Neuron (in vitro differentiated cells): ENCODE measurements around the gene FTCD.
A peak's percentile ranks its signal among the peaks of the same experiment; 100 is the strongest.
"Not testable (repeated sequence)": the region's sequence is repeated elsewhere in the genome, so short reads cannot be mapped to it uniquely, and the experiment has no call there.

Experiments used
- H2AFZ ChIP-seq: one replicate; pipeline ENCODE4 v1.6.1; 2013; ENCODE audit warnings: low read depth, mild to moderate bottlenecking, inconsistent platforms, low read length, moderate library complexity
- H3K27me3 ChIP-seq: one replicate; pipeline ENCODE4 v1.6.1; 2013; ENCODE audit warnings: low read length; ENCODE audit not compliant: insufficient read depth
- H3K36me3 ChIP-seq: one replicate; pipeline ENCODE4 v1.6.1; 2013; ENCODE audit warnings: low read length; ENCODE audit not compliant: insufficient read depth
- H3K4me1 ChIP-seq: one replicate; pipeline ENCODE4 v1.6.1; 2013; ENCODE audit warnings: low read length; ENCODE audit not compliant: insufficient read depth
- H3K4me3 ChIP-seq: 2 replicates; pipeline ENCODE4 v1.5.1; 2013; ENCODE audit warnings: mild to moderate bottlenecking, low read length, moderate library complexity
- H3K9me3 ChIP-seq: one replicate; pipeline ENCODE4 v1.6.1; 2013; ENCODE audit warnings: low read length

Gene FTCD

DNA sequence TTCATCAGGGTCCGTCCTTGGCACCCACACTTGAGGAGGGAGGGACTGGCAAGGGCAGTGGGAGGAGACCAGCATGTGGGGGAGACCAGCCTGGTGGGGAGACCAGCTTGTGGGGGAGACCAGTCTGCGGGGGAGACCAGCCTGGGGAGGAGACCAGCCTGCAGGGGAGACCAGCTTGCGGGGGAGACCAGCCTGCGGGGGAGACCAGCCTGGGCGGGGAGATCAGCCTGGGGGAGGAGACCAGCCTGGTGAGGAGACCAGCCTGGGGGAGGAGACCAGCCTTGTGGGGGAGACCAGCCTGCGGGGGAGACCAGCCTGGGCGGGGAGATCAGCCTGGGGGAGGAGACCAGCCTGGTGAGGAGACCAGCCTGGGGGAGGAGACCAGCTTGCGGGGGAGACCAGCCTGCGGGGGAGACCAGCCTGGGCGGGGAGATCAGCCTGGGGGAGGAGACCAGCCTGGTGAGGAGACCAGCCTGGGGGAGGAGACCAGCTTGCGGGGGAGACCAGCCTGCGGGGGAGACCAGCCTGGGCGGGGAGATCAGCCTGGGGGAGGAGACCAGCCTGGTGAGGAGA, 28.0 kb upstream of the FTCD start:
- H3K36me3 ChIP-seq, H3K9me3 ChIP-seq, H2AFZ ChIP-seq, H3K27me3 ChIP-seq: not testable (repeated sequence)
- Histone ChIP-seq H3K4me3 (peak overlapping the region; percentile 65), H3K4me1 (peaks cover 12% of the 10 kb centered on the region)

DNA sequence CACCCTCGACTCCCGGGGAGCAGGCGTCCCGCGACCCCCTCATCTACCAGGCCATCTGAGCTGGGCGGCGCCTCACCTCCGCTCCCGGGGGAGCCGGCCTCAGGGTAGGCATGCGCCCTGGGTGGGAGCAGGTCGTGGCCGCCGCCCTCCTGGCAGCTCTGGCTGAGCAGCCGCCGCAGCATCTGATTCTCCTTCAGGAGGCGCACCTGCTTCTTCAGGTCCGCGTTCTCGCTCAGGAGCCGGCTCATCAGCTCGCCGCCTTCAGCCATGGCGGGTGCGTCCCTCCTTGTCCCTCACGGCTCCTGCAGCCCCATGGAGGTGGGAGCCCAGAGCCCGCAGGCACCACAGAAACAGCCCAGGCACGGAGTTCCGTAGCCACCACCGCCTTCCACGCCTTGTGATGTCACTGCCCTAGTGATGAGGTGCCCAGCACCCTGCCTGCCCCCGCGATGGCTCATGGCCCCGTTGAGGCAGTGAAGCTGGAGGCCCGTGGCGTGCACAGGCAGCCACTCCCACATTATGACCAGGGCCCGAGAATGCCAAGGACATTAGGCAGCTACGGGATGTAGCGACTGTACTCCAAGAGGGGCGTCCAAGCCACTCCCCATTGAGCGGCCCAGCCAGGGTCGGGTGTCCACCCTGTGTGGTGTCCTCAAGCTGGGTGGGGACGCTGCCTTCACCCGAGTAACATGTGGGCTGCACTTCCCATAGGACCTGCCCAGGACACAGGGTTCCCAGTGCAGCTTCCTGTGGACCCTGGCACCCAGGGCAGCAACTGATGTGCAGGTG, 27.4 kb upstream of the FTCD start:
- H3K4me3 ChIP-seq: no peak overlapping the region
- H3K36me3 ChIP-seq: no peaks in the 10 kb centered on the region
- H3K9me3 ChIP-seq: peaks cover 2% of the 10 kb centered on the region
- no peak overlapping the region for H2AFZ ChIP-seq
- no peaks in the 10 kb centered on the region for H3K27me3 ChIP-seq
- H3K4me1 ChIP-seq: peaks cover 5% of the 10 kb centered on the region

DNA sequence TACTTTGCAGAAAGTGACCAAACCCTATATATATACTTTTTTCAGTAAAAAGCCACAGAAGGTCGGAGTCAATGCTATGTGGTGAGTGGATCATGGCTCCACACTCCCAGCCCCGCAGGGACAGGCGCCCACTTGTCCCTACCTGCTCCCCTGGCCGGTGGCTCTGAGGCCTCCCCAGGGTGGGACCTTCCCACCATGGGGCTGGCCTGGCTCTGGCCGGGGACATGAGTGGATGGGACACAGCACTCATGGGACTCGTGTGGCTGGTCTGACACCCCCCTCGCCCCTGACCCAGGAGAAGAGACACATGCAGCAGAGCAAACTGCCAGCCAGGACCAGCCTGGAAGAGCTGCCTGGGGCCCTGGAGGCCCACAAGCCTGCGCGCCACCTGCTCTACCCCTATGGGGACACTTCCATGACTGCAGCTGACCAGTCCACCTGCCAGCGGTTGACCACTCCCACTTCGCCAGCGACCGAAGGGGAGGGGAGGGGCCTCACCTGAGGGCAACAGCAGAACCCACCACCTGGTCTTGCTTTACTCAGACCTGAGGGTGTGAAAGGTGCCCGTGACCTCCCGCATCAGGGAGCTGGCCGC, 26.7 kb upstream of the FTCD start:
- Histone ChIP-seq H3K4me3 (no peak overlapping the region), H3K4me1 (no peaks in the 10 kb centered on the region), H3K36me3 (no peaks in the 10 kb centered on the region), H3K27me3 (no peaks in the 10 kb centered on the region), H3K9me3 (peaks cover 2% of the 10 kb centered on the region), H2AFZ (no peak overlapping the region)

DNA sequence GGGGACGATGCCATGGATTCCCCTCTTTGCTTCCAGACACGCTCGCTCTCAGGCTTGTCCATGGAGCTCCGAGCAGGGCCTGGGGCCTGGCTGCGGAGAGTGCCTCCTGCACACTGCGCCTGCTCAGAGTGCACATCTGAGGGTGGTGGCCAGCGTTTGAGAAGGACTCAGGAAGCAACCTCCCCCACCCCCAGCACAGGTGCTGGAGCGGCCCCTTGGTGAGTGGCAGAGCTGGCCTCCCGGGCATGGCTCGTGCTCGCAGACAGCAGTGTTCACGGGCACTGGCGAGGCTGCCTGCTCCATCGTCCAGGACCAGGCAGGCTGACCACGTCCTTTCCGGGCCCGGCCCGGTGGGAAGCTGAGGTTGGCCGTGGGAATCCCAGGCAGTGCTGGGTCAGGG, 26.1 kb upstream of the FTCD start:
- Histone ChIP-seq H3K27me3 (no peaks in the 10 kb centered on the region), H3K4me1 (no peaks in the 10 kb centered on the region), H3K9me3 (peaks cover 2% of the 10 kb centered on the region), H2AFZ (no peak overlapping the region), H3K4me3 (no peak overlapping the region), H3K36me3 (no peaks in the 10 kb centered on the region)

DNA sequence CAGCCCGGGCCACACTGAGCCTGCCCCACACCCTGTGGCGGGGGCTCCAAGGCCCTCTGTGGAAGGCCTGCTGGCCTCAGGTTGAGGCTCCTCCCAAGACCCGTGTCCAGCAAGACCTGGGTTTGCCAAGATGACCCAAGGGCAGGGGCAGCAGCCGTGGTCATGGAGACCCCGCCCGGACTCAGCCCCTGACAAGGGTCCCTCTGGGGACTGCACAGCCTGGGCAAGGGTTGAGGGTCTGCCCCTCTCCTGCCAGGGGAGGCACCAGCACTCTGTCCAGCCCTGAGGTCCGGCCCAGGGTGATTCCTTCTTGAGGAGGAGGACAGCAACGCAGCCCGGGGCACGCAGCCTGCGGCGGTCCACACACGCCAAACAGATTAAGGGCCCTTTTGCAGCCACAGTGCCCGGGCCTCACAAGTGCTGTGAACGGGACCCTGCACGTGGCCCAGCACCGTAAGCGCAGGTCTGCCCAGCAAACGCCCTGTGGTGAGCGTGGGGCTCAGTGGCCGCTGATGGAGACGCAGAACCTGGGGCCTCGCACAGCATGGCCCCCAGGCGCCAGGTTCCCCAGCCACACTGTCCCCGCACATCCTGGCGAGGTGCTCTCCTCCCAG, 25.5 kb upstream of the FTCD start:
- Histone ChIP-seq H3K36me3 (no peaks in the 10 kb centered on the region), H3K4me3 (no peak overlapping the region), H3K9me3 (peaks cover 2% of the 10 kb centered on the region), H2AFZ (no peak overlapping the region), H3K27me3 (no peaks in the 10 kb centered on the region), H3K4me1 (no peaks in the 10 kb centered on the region)

DNA sequence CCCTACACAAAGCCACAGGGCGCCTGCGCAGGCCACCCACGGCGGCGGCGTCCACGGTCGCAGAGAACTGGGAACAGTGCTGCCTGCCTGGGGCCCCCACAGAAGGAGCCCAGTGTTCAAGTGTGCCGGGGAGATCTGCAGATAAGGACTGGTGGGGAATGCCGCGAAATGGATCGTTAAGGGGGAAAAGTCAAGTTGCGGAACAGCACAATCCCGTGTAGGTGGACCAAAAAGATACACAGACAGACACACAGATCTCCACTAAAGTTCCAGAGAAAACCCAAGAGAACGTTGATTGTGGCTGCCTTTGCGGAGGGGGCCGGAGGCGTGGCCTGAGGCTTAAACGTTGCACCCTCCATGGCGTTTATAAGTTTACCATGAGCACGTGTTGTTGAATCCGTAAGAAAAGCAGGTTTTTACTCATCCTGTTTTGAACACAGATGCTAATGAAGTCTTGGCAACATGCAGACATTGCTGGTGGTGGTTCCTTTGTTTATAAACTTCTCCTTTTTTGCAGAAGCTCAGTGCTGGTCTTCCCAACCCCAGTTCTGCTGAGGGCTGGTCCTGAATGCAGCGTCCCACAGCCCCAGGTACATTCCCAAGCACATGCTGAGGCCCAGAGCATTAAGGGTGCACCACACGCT, 24.8 kb upstream of the FTCD start:
- H3K4me1 ChIP-seq: no peaks in the 10 kb centered on the region

DNA sequence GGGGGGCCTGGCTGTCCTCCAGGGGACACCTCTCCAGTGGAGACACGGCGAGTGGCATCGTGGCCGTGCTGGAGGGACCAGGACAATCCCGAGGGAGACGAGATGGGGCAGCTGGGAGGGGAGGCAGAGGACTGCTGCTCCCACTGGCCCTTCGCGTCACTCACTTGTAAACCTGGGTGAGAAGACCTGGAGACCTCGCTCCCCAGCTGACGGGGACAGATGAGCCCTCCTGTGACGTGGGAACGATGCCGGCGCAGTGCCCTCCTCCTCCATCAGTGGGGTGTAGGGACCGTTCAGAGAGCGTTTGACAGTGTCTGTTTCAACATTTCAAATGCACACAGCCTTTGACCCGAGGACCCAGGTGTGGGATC, 24.3 kb upstream of the FTCD start:
- Histone ChIP-seq H3K4me3 (no peak overlapping the region), H3K36me3 (no peaks in the 10 kb centered on the region), H3K9me3 (peaks cover 2% of the 10 kb centered on the region), H2AFZ (no peak overlapping the region), H3K27me3 (no peaks in the 10 kb centered on the region), H3K4me1 (no peaks in the 10 kb centered on the region)

More for the DNA sequence above, 24.8 kb upstream of the FTCD start:
- Histone ChIP-seq H3K36me3 (no peaks in the 10 kb centered on the region), H3K27me3 (no peaks in the 10 kb centered on the region), H3K9me3 (peaks cover 2% of the 10 kb centered on the region), H3K4me3 (no peak overlapping the region), H2AFZ (no peak overlapping the region)

DNA sequence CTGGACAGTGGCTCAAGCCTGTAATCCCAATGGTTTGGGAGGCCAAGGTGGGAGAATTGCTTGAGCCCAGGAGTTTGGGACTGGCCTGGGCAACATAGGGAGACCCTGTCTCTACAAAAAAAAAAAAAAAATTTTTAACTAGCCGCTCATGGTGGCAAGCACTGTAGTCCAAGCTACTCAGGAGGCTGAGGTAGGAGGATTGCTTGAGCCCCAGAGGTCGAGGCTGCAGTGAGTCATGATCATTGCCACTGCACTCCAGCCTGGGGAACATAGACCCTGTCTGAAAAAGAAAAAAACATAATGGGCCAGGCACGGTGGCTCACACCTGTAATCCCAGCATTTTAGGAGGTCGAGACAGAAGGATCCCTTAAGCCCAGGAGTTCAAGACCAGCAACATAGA, 23.6 kb upstream of the FTCD start:
- Histone ChIP-seq H3K36me3 (no peaks in the 10 kb centered on the region), H2AFZ (no peak overlapping the region), H3K9me3 (peaks cover 2% of the 10 kb centered on the region), H3K27me3 (no peaks in the 10 kb centered on the region), H3K4me1 (no peaks in the 10 kb centered on the region), H3K4me3 (no peak overlapping the region)

DNA sequence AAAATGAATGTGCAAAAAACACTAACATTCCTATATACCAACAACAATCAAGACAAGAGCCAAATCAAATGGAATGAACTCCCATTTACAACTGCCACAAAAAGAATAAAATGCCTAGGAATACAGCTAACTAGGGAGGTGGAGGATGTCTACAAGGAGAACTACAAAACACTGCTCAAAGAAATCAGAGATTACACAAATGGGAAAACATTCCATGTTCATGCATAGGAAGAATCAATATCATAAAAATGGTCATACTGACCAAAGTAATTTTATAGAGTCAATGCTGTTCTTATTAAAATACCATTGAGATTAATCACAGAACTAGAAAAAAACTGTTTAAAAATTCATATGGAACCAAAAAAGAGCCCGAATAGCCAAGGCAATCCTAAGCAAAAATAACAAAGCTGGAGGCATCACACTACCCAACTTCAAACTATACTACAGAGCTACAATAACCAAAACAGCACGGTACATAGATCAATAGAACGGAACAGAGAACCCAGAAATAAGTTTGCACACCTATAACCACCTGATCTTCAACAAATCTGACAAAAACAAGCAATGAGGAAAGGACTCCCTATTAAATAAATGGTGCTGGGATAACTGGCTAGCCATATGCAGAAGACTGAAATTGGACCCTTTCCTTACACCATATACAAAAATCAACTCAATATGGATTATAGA, 21.2 kb upstream of the FTCD start:
- peaks cover 11% of the 10 kb centered on the region for H3K9me3 ChIP-seq
- H3K36me3 ChIP-seq: not testable (repeated sequence)

DNA sequence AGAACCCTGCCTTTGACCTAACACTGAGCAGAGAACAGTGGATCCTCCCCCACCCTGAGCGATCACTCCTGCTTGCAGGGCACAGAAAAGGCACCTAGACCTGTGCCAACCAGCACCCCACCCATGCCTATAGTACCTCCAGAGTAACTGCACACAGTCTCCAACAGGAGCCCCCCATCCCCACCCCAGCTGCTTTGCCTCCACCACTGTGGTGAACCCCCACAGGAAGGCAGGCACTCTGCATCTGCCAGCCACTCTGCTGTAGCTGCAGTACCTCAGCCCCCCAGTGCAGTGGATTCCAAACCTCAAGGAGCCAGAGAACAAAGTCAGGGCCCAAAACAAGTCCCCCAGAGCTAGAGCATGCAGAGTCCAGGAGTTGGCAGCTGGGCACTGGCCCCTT, 18.2 kb upstream of the FTCD start:
- H3K4me3 ChIP-seq: no peak overlapping the region
- no peaks in the 10 kb centered on the region for H3K4me1 ChIP-seq
- no peaks in the 10 kb centered on the region for H3K36me3 ChIP-seq
- no peak overlapping the region for H2AFZ ChIP-seq
- H3K27me3 ChIP-seq: no peaks in the 10 kb centered on the region
- H3K9me3 ChIP-seq: peaks cover 9% of the 10 kb centered on the region

More for the DNA sequence above, 21.2 kb upstream of the FTCD start:
- not testable (repeated sequence) for H3K4me1 ChIP-seq, H2AFZ ChIP-seq, H3K4me3 ChIP-seq, H3K27me3 ChIP-seq

DNA sequence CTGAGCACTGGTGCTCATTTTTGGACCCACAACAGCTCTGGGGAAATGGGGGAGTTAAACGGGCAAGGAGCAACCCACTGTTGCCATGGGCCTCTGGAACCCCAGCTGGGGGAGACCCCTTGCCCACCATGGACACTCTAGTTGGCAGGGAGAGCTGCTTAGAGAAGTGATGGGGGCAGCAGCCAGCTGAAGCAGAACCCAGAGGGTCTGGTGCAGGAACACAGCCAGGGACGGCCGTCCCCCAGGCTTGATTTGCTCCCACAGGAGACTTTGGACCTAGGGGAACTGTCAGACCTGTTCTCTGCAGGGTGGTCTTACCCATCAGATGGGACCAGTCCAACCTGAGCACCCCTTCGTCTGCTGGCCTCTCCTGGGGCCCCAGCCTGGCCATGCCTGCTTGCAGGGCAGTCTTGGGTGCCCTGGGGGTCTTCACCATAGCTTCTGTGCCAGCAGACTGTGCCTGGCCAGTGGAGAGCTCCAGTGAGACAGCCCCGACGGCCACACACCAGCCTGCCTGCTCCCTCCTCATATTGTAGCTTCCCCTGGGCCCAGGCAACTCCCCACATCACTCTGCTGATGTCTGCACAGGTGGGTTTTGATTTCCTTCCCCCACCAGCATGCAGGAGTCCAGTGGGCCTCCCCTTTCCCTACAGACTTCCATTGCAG, 17.6 kb upstream of the FTCD start:
- no peak overlapping the region for H3K4me3 ChIP-seq
- no peaks in the 10 kb centered on the region for H3K4me1 ChIP-seq
- H3K27me3 ChIP-seq: no peaks in the 10 kb centered on the region

More for the DNA sequence above, 17.6 kb upstream of the FTCD start:
- Histone ChIP-seq H3K36me3 (no peaks in the 10 kb centered on the region), H3K9me3 (peaks cover 9% of the 10 kb centered on the region), H2AFZ (no peak overlapping the region)
